ENCODE measurements around the gene ZNF763. TPM values are rescaled to one million over a fixed set of nuclear protein-coding genes. Genes with fewer than 3 reads are reported as not detected.
"Not testable (repeated sequence)": the region's sequence is repeated elsewhere in the genome, so short reads cannot be mapped to it uniquely, and the experiment has no call there.

Gene ZNF763
- 13.4 TPM for polyA plus RNA-seq (ENCODE audit: insufficient read length)
- long read RNA-seq, donor 1, partial matches to known transcripts, result 0 of 1 reads
- long read RNA-seq, donor 1, other reads (novel, unspliced or antisense), result 0 of 1 reads
- long read RNA-seq, donor 2, partial matches to known transcripts, result 0 of 2 reads
- long read RNA-seq, donor 2, other reads (novel, unspliced or antisense), result 0 of 2 reads
- long read RNA-seq, donor 3, result 0 reads
- long read RNA-seq, donor 4, result 0 reads
- long read RNA-seq, donor 5, partial matches to known transcripts, result 0 of 4 reads
- long read RNA-seq, donor 5, other reads (novel, unspliced or antisense), result 0 of 4 reads
- long read RNA-seq, donor 6, partial matches to known transcripts, result 0 of 2 reads
- long read RNA-seq, donor 6, other reads (novel, unspliced or antisense), result 0 of 2 reads
- long read RNA-seq, donor 7, partial matches to known transcripts, result 0 of 2 reads
- long read RNA-seq, donor 7, other reads (novel, unspliced or antisense), result 0 of 2 reads
- long read RNA-seq, donor 8, partial matches to known transcripts, result 0 of 1 reads
- long read RNA-seq, donor 8, other reads (novel, unspliced or antisense), result 0 of 1 reads

GRCh38 chr19:11964858-11965645 is at the start of gene ZNF763:
Gene ZNF763 (plus strand): TSS chr19:11965040. CDS start chr19:11965209, 169 bp downstream.
- DNase-seq, result peak; percentile 94

- DNase-seq, result no peak
Observed at GRCh38 chr19:11921852-11922495, 42.9 kb upstream of the ZNF763 start.

- DNase-seq, result peak; percentile 95
Observed at GRCh38 chr19:11924886-11925650, 39.8 kb upstream of the ZNF763 start, which contains the start of gene ZNF700. Gene ZNF700 (plus strand): TSS chr19:11925107. CDS start chr19:11925211, 104 bp downstream.

GRCh38 chr19:11925651-11926187 is 39.1 kb upstream of the ZNF763 start:
- DNase-seq, result not testable (repeated sequence)

GRCh38 chr19:11927227-11927626 is 37.6 kb upstream of the ZNF763 start:
- DNase-seq, result no peak

GRCh38 chr19:11931051-11931450 is 33.8 kb upstream of the ZNF763 start:
- no peak for DNase-seq

- no peak for DNase-seq
Observed at GRCh38 chr19:11931513-11931912, 33.3 kb upstream of the ZNF763 start.

GRCh38 chr19:11935829-11936228 is 29.0 kb upstream of the ZNF763 start:
- not testable (repeated sequence) for DNase-seq

GRCh38 chr19:11938383-11938782 is 26.5 kb upstream of the ZNF763 start:
- DNase-seq, result not testable (repeated sequence)

- DNase-seq, result not testable (repeated sequence)
Observed at GRCh38 chr19:11941361-11941887, 23.4 kb upstream of the ZNF763 start.

GRCh38 chr19:11942008-11942842 is 22.6 kb upstream of the ZNF763 start:
- DNase-seq, result no peak

GRCh38 chr19:11942843-11943108 is 22.1 kb upstream of the ZNF763 start:
- no peak for DNase-seq

GRCh38 chr19:11944656-11945055 is 20.2 kb upstream of the ZNF763 start:
- DNase-seq, result no peak

- DNase-seq, result no peak
Observed at GRCh38 chr19:11948646-11949045, 16.2 kb upstream of the ZNF763 start.

GRCh38 chr19:11949201-11949600 is 15.6 kb upstream of the ZNF763 start:
- DNase-seq, result no peak

GRCh38 chr19:11949614-11950080 is 15.2 kb upstream of the ZNF763 start:
- not testable (repeated sequence) for DNase-seq

GRCh38 chr19:11950312-11950711 is 14.5 kb upstream of the ZNF763 start:
- no peak for DNase-seq

- peak; percentile 81 for DNase-seq
Observed at GRCh38 chr19:11963566-11964355, 1.1 kb upstream of the ZNF763 start.

- no peak for DNase-seq
Observed at GRCh38 chr19:11964496-11964857, 363 bp upstream of the ZNF763 start.
